Measurements from ENCODE around the gene FBLIM1. TPM values are rescaled to one million over a fixed set of nuclear protein-coding genes. Genes with fewer than 3 reads are reported as not detected.
A peak's percentile ranks its signal among the peaks of the same experiment; 100 is the strongest.

FBLIM1 gene
- total and polyA plus RNA-seq, 3 donors from 2014 or later: 23.3 to 52.5 (median 32.8) TPM

DNA sequence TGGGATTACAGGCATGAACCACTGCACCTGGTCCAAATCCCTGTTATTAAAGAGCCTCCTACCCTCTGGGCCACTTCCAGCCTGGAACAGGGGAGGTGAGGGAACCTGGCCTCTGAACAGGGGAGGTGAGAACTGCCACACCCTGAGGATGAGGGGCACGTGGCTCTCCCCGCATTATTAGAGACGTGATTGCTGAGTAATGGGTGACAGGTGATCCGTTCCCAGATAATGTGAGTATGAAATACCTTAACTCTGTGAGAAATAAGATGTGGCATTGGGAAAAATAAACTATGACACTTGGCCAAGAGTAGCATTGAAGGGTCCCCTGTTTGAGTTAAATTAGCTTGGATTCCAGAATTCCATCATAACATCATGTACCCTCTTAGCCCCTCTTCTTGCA is 36.2 kb upstream of the FBLIM1 start:
- Histone ChIP-seq H3K4me1 (peaks cover 11% of the 10 kb centered on the region), H3K4me3 (no peak overlapping the region), H3K36me3 (ENCODE audit: low read depth, missing control alignments) (no peaks in the 10 kb centered on the region), H3K27me3 (no peaks in the 10 kb centered on the region), H3K27ac (peak overlapping the region in 1 of 2 donors; percentile 50), H3K9me3 (no peaks in the 10 kb centered on the region)
- intact Hi-C loops (cut with DNase I; ENCODE audit: low total_unique reads): no loop called here
- TF ChIP-seq POLR2A (IDR thresholded peaks at IDR 0.05): no peak
- TF ChIP-seq, protein P1, sequence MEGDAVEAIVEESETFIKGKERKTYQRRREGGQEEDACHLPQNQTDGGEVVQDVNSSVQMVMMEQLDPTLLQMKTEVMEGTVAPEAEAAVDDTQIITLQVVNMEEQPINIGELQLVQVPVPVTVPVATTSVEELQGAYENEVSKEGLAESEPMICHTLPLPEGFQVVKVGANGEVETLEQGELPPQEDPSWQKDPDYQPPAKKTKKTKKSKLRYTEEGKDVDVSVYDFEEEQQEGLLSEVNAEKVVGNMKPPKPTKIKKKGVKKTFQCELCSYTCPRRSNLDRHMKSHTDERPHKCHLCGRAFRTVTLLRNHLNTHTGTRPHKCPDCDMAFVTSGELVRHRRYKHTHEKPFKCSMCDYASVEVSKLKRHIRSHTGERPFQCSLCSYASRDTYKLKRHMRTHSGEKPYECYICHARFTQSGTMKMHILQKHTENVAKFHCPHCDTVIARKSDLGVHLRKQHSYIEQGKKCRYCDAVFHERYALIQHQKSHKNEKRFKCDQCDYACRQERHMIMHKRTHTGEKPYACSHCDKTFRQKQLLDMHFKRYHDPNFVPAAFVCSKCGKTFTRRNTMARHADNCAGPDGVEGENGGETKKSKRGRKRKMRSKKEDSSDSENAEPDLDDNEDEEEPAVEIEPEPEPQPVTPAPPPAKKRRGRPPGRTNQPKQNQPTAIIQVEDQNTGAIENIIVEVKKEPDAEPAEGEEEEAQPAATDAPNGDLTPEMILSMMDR (IDR thresholded peaks at IDR 0.05): no peak
- 94 to 95% methylated on average over 4 of the region's 4 CpGs for WGBS, 2 donors
- DNase-seq: no peak

DNA sequence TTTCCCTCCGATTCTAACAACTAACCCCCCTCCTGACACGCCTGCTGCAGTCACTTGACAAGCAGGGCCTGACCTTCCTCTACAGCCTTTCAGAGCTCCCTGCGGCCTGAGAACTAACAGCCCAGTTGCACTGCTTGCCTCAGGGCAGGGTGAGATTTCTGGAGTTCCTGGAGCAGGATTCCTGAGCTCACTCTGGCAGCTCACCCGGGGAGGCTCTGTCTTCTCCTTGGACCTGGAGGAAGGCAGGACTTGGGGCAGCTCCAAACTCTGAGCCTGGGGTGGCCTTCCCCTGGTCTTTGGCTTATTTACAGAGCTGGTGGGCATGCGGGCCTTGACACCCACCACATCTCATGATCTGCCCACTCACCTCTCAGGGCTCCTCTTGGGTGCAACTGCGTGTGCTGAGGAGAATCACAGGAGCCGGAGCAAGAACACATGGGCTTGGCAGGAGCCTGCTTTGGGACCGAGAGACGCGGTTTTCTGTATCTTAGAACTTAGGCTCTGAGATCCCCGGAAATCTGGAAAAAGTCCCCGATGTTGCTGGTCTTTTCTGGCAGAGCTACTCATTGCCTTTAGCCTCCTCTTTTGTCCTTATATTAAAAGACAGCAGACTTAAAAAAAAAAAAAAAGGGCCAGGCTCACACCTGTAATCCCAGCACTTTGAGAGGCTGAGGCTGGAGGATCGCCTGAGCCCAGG is 35.6 kb upstream of the FBLIM1 start:
- intact Hi-C loops (cut with DNase I; ENCODE audit: low total_unique reads): no loop called here
- Histone ChIP-seq H3K4me1 (peaks cover 11% of the 10 kb centered on the region), H3K4me3 (no peak overlapping the region), H3K27me3 (no peaks in the 10 kb centered on the region), H3K27ac (peak overlapping the region; percentile 27 to 50), H3K36me3 (ENCODE audit: low read depth, missing control alignments) (no peaks in the 10 kb centered on the region), H3K9me3 (no peaks in the 10 kb centered on the region)
- peak; percentile 69 for DNase-seq
- TF ChIP-seq, protein P1 (IDR thresholded peaks at IDR 0.05): no peak
- no peak for TF ChIP-seq POLR2A (IDR thresholded peaks at IDR 0.05)
- WGBS, 2 donors: 61 to 75% methylated on average over 13 of the region's 13 CpGs

DNA sequence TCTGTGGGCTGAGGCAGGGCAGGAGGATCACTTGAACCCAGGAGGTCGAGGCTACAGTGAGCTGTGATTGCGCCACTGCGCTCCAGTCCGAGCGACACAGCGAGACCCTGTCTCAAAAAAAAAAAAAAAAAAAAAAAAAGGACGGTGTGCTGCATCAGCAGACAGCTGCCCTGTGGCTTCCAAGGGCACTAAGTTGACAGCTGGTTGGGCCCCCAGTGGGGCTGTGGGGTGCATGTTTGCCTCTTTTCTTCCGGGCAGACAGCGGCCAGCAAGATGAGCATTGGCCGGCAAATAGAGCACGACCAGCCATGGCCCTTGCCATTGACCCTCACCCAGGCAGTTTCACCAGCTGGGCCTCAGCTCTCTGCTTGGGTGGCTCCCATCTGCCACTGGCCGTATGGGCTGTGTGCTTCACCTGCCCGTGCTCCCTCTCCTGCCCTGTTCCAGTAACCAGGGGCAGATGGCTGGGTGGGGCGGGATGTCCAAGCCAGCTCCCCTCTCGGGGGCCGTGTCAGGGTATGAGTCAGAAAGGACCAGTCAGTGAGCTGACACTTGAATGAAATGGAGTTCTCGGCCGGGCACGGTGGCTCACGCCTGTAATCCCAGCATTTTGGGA is 34.9 kb upstream of the FBLIM1 start:
- peaks cover 11% of the 10 kb centered on the region for H3K4me1 ChIP-seq
- H3K27me3 ChIP-seq: no peaks in the 10 kb centered on the region
- WGBS, 2 donors: 83 to 87% methylated on average over 17 to 19 of the region's 20 CpGs
- no peaks in the 10 kb centered on the region for H3K9me3 ChIP-seq
- H3K36me3 ChIP-seq (ENCODE audit: low read depth, missing control alignments): no peaks in the 10 kb centered on the region
- intact Hi-C loops (cut with DNase I; ENCODE audit: low total_unique reads): no loop called here
- TF ChIP-seq, protein P1 (IDR thresholded peaks at IDR 0.05): no peak
- TF ChIP-seq POLR2A (IDR thresholded peaks at IDR 0.05): no peak
- H3K27ac ChIP-seq: no peak overlapping the region
- no peak for DNase-seq
- no peak overlapping the region for H3K4me3 ChIP-seq

DNA sequence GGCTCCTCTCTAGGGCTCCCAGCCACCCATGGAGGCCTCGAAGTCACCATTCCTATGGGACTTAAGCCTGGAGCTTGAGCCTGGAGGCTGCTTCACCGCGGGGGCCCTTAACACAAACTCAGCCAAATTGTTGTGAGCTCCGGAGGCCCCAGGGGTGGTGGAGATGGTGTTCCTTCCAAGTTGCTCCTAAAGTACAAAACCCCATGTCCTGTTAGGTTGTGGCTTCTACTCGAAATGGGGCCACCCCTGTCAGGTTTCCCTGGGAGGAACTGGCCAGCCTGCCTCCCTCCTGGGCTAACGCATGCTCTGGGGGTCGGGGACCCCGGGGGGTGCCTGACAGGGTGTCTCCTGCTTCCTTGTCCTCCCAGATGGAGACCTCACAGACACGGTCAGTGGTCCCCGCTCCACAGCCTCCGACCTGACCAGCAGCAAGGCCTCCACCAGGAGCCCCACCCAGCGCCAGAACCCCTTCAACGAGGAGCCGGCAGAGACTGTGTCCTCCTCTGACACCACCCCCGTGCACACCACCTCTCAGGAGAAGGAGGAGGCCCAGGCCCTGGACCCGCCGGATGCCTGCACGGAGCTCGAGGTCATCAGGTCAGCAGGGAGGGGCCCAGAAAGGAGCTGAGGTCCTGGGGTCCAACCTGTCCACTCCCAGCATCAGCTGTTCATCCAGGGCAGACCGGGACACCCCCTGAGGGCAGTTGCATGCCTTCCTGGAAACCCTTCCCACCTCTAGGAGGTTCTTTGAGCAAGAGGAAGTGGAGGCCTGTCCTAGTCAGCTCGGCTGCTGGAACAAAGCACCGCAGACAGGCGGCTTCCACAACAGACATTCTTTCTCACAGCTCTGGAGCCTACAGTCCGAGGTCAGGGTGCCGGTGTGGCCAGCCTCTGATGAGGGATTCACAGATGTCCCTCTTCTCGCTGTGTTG is 33.4 kb upstream of the FBLIM1 start:
- no peak for TF ChIP-seq POLR2A (IDR thresholded peaks at IDR 0.05)
- TF ChIP-seq, protein P1 (IDR thresholded peaks at IDR 0.05): no peak
- H3K36me3 ChIP-seq (ENCODE audit: low read depth, missing control alignments): no peaks in the 10 kb centered on the region
- H3K9me3 ChIP-seq: no peaks in the 10 kb centered on the region
- peaks cover 11% of the 10 kb centered on the region for H3K4me1 ChIP-seq
- intact Hi-C loops (cut with DNase I; ENCODE audit: low total_unique reads): no loop called here
- H3K4me3 ChIP-seq: no peak overlapping the region
- no peaks in the 10 kb centered on the region for H3K27me3 ChIP-seq
- 74 to 78% methylated on average over 12 to 21 of the region's 26 CpGs for WGBS, 2 donors
- no peak for DNase-seq
- H3K27ac ChIP-seq: peak overlapping the region in 1 of 2 donors; percentile 24

All from testis (tissue), 3 donors.